Heart left ventricle (tissue), 16 donors: ENCODE results near the gene GCC1. TPM values are rescaled to one million over a fixed set of nuclear protein-coding genes. Genes with fewer than 3 reads are reported as not detected.
A peak's percentile ranks its signal among the peaks of the same experiment; 100 is the strongest.

Source experiments
- ATAC-seq, 4 donors: fragments of 200-7000 bp; cut with Tn5 transposase; one replicate each; pipeline ENCODE4 v1.9.1; 2020 to 2022; ENCODE audit warnings: moderate library complexity in 4 of 4, mild to moderate bottlenecking in 3 of 4, moderate number of reproducible peaks in 1 of 4
- DNase-seq, 5 donors: peaks; one replicate each; pipeline ENCODE4 v3.0.0-alpha.2; 2020
- H3K27ac ChIP-seq, 12 donors: fragments of 200-600 bp; sonication (generic) in 4 of 12; one replicate each; pipeline versions ENCODE4 v1.5.0 to v1.8.0; 2016 to 2022; ENCODE audit warnings: mild to moderate bottlenecking in 2 of 12
- H3K27me3 ChIP-seq, 9 donors: fragments of 200-600 bp; sonication (generic) in 2 of 9; one replicate each; pipeline versions ENCODE4 v1.5.1 to v1.8.0; 2016 to 2022; ENCODE audit warnings: mild to moderate bottlenecking in 3 of 9
- H3K36me3 ChIP-seq, 9 donors: fragments of 200-600 bp; sonication (generic) in 2 of 9; one replicate each; pipeline versions ENCODE4 v1.5.0 to v1.8.0; 2018 to 2022; ENCODE audit warnings: mild to moderate bottlenecking in 2 of 9
- H3K4me1 ChIP-seq, 12 donors: fragments of 200-600 bp; sonication (generic) in 4 of 12; one replicate each; pipeline versions ENCODE4 v1.5.0 to v1.8.0; 2016 to 2022; ENCODE audit warnings: mild to moderate bottlenecking in 3 of 12
- H3K4me3 ChIP-seq, 12 donors: fragments of 200-600 bp; sonication (generic) in 4 of 12; one replicate each; pipeline versions ENCODE4 v1.5.0 to v1.8.0; 2017 to 2022; ENCODE audit warnings: mild to moderate bottlenecking in 9 of 12, moderate library complexity in 4 of 12
- H3K9me3 ChIP-seq, 12 donors: fragments of 200-600 bp; sonication (generic) in 4 of 12; one replicate each; pipeline versions ENCODE4 v1.5.0 to v1.8.0; 2016 to 2022; ENCODE audit warnings: mild to moderate bottlenecking in 1 of 12
- POLR2A ChIP-seq, 2 donors: fragments of 450-650 bp; IDR thresholded peaks; one replicate each; pipeline ENCODE4 v1.6.1; 2017; ENCODE audit warnings: antibody characterized with exemption in 2 of 2, mild to moderate bottlenecking in 2 of 2, moderate library complexity in 2 of 2
- WGBS, 4 donors: extraction: QIAGEN DNeasy Blood & Tissue Kit in 2 of 4; methylation state at CpG; one replicate each; pipeline versions ENCODE4 v1.1.5 to v1.1.7; 2013 to 2018; 5-methylcytosine and 5-hydroxymethylcytosine counted together
- intact Hi-C, 10 donors: fragments of 100-400 bp; cut with DNase I; formaldehyde crosslinking; loops; one replicate each; pipeline versions ENCODE4 v1.11.1 to v1.14.2; 2022
- long read RNA-seq, 3 donors: library from polyadenylated mRNA; unstranded; transcript quantifications; one replicate each; pipeline ENCODE4 v2.0.0, GENCODE V29; 2020 to 2021
- polyA plus RNA-seq, 2 donors: library from polyadenylated mRNA; stranded (reverse); fragments of 200-250 nt; gene quantifications; one replicate each; pipeline ENCODE4 v1.2.3, GENCODE V29; 2013
- total RNA-seq, 9 donors: library from RNA; depleted of rRNA in 2 of 9; stranded (reverse); fragments of >200 nt in 2 of 9; fragmentation: NEBNext Ultra II Directional in 3 of 9; extraction: Animal tissue kit (Norgen Biotek cat#: 25700) in 3 of 9; gene quantifications; one replicate each; pipeline versions ENCODE4 v1.1.0 to v1.2.4, GENCODE V29; 2016 to 2023
- TF ChIP-seq, protein P1 (sequence below), 12 donors: fragments of 200-600 bp; sonication (generic) in 4 of 12; IDR thresholded peaks; one replicate each; pipeline versions ENCODE4 v1.5.0 to v1.8.0; 2018 to 2022; ENCODE audit warnings: antibody characterized with exemption in 12 of 12, mild to moderate bottlenecking in 5 of 12
- donor health status: ischemic (EF 13 %, LVEDD 7.1; RV severe dilation, severe dysfunction).
- donor health status: healthy with polysubstance abuse.
- donor health status: DM: no; HTN: yes; CAD: no.
- donor health status: DM: no; HTN: no; CAD: no.
- donor health status: ischemic (EF 25% LVEDD 6.9; RV normal size, moderate dysfunction).
- donor health status: ischemic (EF 25% LVEDD 5.7; RV mildly dilated, moderate dysfunction).
- donor health status: healthy.
- donor health status: DM: yes; HTN: yes; CAD: no.
- donor health status: ischemic (EF 35%, LVEDD 5.7; RV mildly dilated, moderate dysfunction).
- donor health status: nonischemic (EF 11% LVEDD 7.7; RV severe dilation, severe dysfunction).
- donor health status: DM: yes; HTN: yes; CAD: no.
- donor health status: PGD.
- donor health status: ischemic (EF 29% LVEDD 5.4; RV normal size, mild dysfunction).
- donor health status: nonischemic (EF 23%, LVEDD 6.1; RV moderate dilation, normal function).

The GCC1 gene, protein sequence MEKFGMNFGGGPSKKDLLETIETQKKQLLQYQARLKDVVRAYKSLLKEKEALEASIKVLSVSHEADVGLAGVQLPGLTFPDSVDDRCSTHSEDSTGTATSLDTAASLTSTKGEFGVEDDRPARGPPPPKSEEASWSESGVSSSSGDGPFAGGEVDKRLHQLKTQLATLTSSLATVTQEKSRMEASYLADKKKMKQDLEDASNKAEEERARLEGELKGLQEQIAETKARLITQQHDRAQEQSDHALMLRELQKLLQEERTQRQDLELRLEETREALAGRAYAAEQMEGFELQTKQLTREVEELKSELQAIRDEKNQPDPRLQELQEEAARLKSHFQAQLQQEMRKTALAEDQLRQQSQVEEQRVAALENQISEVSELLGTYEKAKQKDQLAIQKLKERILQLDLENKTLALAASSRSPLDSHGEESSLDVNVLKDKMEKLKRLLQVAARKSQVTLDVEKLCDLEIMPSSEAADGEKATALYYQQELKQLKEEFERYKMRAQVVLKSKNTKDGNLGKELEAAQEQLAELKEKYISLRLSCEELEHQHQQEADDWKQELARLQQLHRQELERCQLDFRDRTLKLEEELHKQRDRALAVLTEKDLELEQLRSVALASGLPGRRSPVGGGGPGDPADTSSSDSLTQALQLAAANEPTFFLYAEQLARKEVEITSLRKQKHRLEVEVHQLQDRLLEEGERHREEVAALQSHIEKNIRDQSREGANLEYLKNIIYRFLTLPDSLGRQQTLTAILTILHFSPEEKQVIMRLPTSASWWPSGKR
- total RNA-seq (10 to 100 TPM in 2 of 9 donors, 1 to 10 TPM in 7; 5.8 to 12.8 (median 8.0) TPM), polyA plus RNA-seq (10 to 100 TPM in 1 of 2 donors, 1 to 10 TPM in 1; 2.2 to 12.1 TPM)
- long read RNA-seq, donor 1, full-length matches to known transcripts = 19 of 20 reads
- long read RNA-seq, donor 1, partial matches to known transcripts = 0 of 20 reads
- long read RNA-seq, donor 1, other reads (novel, unspliced or antisense) = 1 of 20 reads
- long read RNA-seq, donor 2, full-length matches to known transcripts = 39 of 39 reads
- long read RNA-seq, donor 2, partial matches to known transcripts = 0 of 39 reads
- long read RNA-seq, donor 2, other reads (novel, unspliced or antisense) = 0 of 39 reads
- long read RNA-seq, donor 3, full-length matches to known transcripts = 32 of 33 reads
- long read RNA-seq, donor 3, partial matches to known transcripts = 0 of 33 reads
- long read RNA-seq, donor 3, other reads (novel, unspliced or antisense) = 1 of 33 reads

DNA sequence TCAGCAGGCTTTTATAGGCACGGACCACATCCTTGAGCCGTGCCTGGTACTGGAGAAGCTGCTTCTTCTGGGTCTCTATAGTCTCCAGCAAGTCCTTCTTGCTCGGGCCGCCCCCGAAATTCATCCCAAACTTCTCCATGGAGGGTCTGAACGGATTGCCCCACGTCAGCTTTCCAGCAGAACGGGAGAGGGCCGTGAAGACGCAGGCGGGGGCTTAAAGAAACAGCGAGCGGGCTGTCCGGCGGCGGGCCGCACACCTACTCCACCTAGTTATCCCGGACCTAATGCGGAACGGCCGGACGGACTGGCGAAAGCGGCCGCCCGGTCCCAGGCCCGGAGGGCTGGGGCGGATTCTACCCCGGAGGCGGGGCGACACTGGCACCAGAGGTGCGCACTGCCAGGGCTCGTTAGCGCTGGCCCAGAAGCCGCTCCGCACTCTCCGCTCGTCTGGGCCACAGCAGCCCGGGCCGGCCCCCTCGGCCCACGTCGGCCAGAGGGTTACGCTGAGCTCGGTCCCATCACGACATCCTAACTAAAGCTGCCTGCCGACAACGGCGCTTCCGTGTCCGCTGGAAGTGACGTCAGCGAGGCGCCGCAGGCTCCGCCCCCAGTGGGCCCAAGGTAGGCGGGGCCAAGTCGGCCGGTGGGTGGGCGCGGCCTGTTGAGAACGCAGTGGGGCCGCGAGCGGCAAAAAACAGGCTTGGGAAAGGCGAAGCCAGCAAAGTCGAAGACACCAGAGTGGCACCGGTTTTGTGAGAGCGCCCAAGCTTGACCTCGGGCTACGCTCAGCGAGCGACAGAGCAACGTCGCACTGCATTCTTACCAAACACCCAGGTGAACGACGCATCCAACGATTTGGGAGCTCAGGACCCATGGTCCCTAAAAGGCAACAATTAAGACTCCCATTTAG is at the start of gene GCC1:
Gene GCC1 (minus strand): TSS at position 553 of the 910 bp plus-strand sequence. CDS start 414 bp downstream, at position 139.
- Histone ChIP-seq H3K9me3 (no peaks in the 10 kb centered on the region), H3K27me3 (no peaks in the 10 kb centered on the region), H3K4me3 (peak within 1 kb of the TSS; percentile 53 to 99 (median 82)), H3K36me3 (peaks cover 0 to 38% (median 33%) of the 10 kb centered on the region in 9 donors), H3K27ac (peak within 1 kb of the TSS; percentile 14 to 95 (median 90)), H3K4me1 (peaks cover 19 to 77% (median 57%) of the 10 kb centered on the region in 12 donors)
- 2 to 7% (median 3%) methylated on average over 35 to 78 of the region's 78 CpGs for WGBS, 4 donors
- DNase-seq (peak; percentile 92 to 97 (median 93)), ATAC-seq (peak; percentile 75 to 91 (median 86))
- intact Hi-C loops = loop anchor here in 6 of 10 donors (5.0 to 10.0 kb wide), 3 partner anchors 67 to 193 kb away; partner anchors contain the start of genes ZNF800 (in 5 of the 6) and SND1 (in 2 of the 6)
- TF ChIP-seq, protein P1, sequence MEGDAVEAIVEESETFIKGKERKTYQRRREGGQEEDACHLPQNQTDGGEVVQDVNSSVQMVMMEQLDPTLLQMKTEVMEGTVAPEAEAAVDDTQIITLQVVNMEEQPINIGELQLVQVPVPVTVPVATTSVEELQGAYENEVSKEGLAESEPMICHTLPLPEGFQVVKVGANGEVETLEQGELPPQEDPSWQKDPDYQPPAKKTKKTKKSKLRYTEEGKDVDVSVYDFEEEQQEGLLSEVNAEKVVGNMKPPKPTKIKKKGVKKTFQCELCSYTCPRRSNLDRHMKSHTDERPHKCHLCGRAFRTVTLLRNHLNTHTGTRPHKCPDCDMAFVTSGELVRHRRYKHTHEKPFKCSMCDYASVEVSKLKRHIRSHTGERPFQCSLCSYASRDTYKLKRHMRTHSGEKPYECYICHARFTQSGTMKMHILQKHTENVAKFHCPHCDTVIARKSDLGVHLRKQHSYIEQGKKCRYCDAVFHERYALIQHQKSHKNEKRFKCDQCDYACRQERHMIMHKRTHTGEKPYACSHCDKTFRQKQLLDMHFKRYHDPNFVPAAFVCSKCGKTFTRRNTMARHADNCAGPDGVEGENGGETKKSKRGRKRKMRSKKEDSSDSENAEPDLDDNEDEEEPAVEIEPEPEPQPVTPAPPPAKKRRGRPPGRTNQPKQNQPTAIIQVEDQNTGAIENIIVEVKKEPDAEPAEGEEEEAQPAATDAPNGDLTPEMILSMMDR (IDR thresholded peaks at IDR 0.05) = no peak
- TF ChIP-seq POLR2A (IDR thresholded peaks at IDR 0.05) = peak in 1 of 2 donors; percentile 95

DNA sequence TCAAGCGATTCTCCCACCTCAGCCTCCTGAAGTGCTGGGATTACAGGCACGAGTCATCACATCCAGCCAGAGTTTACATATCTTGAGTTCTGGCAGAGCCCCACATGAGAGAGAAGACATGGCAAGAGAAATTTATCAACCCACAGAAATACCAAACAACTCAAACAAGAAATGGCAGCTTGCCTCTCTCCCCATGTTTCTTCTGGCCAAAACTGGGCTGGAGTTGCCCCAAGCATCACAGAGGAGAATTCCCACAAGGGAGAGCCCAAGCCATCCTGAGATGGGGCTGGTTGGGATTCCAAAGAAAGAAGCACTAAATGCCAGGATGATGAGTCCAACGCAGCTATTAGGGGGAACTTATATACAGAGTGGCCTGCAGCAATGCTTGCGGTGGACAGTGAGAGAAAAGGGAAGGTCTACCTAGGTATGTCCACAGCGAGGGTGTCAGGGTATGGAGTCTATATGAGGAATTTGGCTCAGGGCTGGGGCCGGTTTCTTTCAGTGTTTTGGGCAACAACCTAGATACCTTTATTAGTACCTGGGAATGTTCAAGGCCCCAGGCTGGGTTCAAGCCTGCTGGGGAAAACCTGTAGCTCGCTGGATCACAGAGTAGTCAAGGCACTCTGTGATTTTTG is 47.0 kb upstream of the GCC1 start:
- H3K4me3 ChIP-seq = no peak overlapping the region
- H3K27ac ChIP-seq = no peak overlapping the region
- 82 to 84% (median 83%) methylated on average over 7 of the region's 7 CpGs for WGBS, 4 donors
- DNase-seq (no peak), ATAC-seq (no peak)
- TF ChIP-seq POLR2A (IDR thresholded peaks at IDR 0.05) = no peak
- TF ChIP-seq, protein P1 (IDR thresholded peaks at IDR 0.05) = no peak
- no peaks in the 10 kb centered on the region for H3K36me3 ChIP-seq
- no peaks in the 10 kb centered on the region for H3K4me1 ChIP-seq
- intact Hi-C loops = no loop called here
- peaks cover 0 to 6% (median 0%) of the 10 kb centered on the region in 9 donors for H3K27me3 ChIP-seq
- no peaks in the 10 kb centered on the region for H3K9me3 ChIP-seq

DNA sequence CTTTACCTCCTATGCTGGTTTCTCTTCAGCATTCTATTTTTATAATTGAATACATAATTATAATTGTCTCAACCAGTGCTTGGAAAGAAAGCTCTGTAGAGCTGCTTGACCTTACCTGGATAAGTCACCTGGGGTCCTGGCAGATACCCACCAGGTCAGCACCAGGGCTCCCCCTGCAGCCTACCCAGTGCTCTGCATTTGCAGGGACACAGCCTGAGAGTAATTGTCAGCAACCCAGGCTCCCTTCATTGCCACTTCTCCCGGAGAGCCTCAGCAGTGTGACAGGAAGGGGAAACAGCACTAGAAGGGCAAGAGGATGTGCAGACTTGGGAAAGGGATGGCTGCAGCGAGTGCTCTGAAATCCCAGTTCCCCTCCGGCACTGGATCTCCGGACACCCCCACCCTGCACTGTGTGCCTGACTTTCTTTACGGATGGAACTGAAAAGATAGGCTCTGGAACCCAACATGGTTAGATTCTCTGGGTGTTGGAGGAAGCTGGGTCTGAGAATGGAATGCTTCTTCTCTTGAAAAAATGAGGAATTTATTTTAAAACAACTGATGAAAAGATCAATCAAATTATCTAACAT is 44.0 kb upstream of the GCC1 start:
- peak in 2 of 4 donors; percentile 37 to 71 for ATAC-seq
- H3K27me3 ChIP-seq = peaks cover 0 to 5% (median 0%) of the 10 kb centered on the region in 9 donors
- DNase-seq = no peak
- no peaks in the 10 kb centered on the region for H3K9me3 ChIP-seq
- H3K4me1 ChIP-seq = no peaks in the 10 kb centered on the region
- no peak overlapping the region for H3K27ac ChIP-seq
- no peak overlapping the region for H3K4me3 ChIP-seq
- TF ChIP-seq, protein P1 (IDR thresholded peaks at IDR 0.05) = peak in 8 of 12 donors; percentile 8 to 46 (median 33)
- no peak for TF ChIP-seq POLR2A (IDR thresholded peaks at IDR 0.05)
- 8 to 16% (median 13%) methylated on average over 5 of the region's 5 CpGs for WGBS, 4 donors
- intact Hi-C loops = no loop called here
- no peaks in the 10 kb centered on the region for H3K36me3 ChIP-seq
